NCI-H1105 treated with DMSO at 0.1 percent for 48 hours (cell line): ENCODE data around the gene DUSP16.
"Not testable (repeated sequence)": the region's sequence is repeated elsewhere in the genome, so short reads cannot be mapped to it uniquely, and the experiment has no call there.

ENCODE experiments used
- DNase-seq: peaks from one replicate; lab custom pipeline; 2025; lab: John Stamatoyannopoulos, UW

Gene DUSP16

DNA sequence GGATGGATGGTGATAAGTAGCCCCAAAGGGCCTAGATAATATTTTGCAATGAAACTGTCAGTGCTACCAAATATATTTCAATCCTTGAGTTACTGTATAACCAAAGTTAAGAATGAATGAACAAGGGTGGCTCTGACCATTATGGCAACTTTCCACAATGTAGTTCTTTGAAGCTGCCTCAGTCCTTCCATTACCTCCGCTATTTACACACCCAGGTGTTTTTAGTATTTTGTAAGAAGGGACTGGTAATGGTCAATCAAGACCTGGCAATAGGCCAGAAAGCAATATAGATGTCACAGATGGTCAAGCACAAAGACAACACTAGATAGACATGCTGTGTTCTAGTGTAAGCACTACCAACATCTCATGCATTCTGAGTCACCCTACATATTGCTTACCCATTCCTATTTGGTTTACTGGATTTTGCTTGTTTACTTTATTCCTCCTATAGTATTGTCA lies 16.3 kb downstream of the DUSP16 start:
- peak; percentile 42 for DNase-seq

DNA sequence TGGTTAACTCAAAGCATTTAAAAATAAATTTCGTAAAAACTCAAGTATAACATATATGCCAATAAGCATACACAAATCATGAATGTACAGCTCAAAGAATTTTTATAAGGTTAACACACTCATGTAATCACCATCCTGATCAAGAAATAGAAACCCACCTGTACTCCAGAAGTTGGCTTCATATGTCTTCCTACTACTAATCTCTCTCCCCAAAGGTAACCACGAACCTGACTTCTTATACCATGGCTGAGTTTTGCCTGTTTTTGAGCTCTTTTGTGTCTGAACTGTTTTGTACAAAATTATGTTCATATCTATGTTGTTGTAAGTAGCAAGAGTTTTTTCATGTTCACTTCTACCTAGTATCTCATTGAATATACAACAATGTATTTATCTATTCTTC lies 18.7 kb downstream of the DUSP16 start:
- DNase-seq: no peak

DNA sequence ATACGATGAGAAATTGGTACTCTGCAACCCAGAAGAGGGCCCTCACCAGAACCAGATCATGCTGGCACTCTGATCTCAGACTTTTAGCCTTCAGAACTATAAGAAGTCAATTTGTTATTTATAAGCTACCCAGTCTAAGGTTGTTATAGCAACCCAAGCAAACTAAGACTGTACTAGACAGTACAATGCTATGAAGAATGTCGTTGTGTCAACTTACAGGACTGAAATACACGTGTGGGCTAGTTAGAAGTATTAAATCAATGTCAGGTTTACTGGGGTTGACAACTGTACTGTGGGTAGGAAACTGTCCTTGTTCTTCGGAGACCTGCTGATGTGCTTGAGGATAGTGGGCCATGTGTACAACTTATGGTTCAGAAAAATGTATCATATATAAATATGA lies 19.7 kb downstream of the DUSP16 start:
- DNase-seq: no peak

DNA sequence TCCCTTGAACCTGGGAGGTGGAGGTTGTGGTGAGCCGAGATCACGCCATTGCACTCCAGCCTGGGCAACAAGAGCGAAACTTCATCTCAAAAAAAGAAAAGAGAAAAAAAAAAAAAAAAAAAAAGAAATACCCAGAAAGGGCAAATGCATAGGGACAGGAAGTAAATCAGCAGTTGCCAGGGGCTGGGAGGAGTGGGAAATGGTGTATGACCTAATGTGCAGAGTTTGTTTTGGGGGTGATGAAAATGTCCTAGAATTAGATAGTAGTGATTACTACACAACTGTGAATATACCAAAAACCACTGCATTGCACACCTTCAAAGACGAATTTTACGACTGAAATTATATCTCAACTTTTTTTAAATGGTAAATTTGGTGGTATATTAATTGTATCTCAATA lies 20.4 kb downstream of the DUSP16 start:
- DNase-seq: no peak

DNA sequence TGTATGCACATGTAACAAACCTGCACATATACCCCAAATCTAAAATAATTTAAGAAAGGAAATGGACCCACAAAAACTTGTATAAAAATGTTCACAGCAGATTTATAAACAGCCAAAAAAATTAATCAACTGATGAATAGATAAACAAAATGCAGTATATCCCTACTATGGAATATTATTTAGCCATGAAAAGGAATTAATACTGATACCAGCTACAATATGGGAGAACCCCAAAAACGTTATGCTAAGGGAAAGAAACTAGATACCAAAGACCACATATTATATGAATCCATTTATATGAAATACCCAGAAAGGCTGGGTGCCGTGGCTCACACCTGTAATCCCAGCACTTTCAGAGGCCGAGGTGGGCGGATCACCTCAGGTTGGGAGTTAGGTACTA lies 20.9 kb downstream of the DUSP16 start:
- DNase-seq: no peak

DNA sequence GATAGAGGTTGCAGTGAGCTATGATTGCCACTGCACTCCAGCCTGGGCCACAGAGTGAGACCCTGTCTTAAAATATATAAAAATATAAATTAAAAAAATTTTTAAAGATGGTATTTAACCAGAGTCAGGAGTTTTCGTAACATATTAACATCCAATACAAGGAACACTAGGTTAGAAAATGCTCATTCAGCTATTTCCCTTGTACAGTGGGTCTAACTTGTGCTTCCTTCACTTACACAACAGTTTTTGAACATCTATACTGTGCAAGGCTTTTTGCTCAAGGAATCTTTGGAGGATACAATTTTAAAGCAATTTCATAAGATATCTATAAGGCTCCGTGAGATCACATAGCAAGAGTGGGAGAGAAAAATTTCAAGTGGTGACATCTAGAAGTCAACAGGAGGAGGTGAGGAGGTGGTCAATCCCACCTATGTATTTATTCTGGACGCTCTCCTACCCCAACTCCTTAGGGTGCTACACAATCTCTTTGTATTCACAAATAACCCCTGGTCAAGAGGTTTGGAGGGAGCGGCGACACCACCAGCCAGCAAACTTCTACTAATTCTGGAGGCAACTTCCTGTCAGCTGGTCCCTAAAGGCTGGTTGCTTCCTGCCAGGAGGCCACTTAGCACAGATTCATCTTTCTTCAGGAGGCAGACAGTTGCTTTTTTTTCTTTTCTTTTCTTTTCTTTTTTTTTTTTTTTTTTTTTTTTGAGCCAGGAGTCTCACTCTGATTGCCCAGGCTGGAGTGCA lies 22.2 kb downstream of the DUSP16 start:
- DNase-seq: no peak

DNA sequence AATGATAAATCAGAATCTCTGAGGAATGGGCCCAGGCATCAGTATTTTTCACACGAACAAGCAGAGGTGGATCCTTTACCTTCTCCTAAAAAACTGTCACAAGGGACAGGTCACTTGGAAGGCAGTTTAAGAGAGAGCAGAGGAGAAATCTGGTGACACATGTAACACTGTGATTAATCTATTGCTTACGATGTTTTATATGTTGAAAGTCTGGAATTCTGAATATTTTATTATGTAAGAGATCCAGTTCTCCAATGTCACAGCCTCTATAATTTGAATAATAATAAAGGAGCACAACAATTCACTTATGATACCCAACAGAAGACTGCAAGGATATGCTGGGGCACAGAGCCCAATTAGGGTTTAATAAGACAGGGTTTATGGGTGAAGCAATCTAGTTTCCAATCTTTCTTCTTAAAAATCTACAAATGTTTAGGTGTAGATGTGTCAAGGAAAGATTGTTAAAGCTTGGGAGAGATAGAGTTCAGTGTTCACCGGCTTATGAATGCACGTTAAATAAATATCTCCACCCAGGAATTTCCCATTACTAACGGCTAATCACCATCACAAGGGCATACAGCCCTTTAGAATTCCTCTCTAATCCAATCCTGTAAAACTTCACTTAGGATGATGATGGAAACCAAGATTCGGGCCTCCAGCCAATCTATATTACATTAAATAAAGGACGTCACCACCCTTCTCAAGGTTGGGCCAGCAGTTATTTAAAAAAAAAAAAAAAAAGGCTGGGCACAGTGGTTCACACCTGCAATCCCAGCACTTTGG lies 23.4 kb downstream of the DUSP16 start:
- no peak for DNase-seq

DNA sequence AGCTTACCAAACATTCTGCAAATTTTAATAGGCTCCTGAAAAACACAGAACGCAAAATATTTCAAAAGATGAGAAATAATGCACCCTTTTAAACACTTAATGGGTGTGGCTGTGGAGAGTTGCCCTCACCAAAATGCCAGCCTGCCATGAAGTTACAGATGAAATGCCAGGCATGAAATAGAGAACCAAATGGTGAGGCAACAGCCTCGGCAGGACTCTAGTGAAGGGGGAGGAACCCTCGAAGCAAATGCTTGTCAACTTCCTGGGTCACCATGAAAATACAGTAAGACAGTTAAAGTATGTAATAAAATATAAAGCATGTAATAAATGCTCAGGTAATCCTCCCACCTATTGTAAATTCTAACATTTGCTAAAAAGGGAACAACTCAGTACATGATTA lies 24.1 kb downstream of the DUSP16 start:
- DNase-seq: no peak

DNA sequence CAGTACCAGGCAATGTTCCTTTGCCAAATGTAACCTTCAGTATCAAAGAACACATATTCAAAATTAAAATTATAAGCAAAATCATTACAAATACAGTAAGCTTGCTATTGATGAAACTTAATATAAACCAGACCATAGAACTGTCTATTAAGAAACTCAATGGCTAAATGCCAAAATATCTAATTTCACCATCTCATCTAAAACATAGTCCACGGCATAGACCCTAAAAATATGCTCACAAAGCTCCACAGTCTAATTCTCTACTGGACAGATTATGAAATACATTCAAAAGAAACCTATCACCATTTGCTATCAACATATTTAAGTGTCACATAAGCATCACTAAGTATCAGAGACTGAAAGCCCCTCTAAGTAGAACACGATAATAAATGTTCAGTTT lies 25.2 kb downstream of the DUSP16 start:
- no peak for DNase-seq

DNA sequence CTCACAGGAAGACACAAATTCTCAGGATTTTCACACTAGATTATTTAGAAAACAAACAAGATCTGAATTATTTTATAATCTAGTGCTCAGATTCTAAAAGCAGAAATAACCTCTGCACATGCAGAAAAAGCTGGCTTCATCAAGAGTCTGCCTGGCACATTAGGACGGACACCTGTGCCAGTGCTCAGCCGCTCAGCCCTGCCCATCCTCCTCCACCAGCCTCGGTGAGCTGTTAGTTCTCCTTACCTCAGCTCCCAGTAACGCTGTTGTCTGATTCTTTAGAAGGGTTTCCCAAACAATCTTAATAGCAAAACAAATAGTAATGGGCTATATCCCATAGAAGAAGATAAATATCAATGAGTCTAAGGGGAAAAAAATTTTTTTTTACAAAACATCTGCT lies 27.7 kb downstream of the DUSP16 start:
- peak; percentile 50 for DNase-seq

DNA sequence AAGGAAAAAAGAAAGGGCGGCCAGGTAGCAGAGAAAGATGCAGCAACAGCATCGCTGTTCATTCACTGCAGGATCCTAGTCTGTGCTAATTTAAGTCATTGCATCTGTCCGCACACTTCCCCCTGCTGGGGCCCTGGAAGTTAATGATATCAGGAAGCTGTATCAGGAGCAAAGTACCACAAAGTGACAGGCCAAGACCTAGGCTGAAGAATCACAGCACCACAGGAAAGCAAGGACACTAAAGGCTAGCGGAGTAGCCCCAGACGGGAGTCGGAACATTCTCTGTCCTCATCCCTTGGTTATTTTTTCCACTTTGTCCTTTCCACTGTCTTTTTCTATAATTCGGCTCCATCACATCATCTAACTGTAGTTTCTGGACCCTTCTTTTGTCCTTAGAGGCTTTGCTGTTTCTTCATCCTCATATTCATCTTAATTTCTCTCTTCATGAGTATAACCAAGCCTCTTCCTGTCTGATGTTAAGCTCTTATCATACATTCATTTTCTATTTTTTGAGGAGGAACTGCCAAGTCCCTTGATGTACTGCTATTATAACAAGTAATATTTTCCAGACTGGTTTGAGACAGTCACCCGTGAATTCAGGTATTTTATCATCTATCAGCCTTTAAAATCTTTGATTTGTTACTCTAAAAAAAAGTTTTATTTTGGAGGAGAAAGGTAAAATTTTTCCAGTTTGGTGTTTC lies 28.3 kb downstream of the DUSP16 start:
- DNase-seq: no peak

DNA sequence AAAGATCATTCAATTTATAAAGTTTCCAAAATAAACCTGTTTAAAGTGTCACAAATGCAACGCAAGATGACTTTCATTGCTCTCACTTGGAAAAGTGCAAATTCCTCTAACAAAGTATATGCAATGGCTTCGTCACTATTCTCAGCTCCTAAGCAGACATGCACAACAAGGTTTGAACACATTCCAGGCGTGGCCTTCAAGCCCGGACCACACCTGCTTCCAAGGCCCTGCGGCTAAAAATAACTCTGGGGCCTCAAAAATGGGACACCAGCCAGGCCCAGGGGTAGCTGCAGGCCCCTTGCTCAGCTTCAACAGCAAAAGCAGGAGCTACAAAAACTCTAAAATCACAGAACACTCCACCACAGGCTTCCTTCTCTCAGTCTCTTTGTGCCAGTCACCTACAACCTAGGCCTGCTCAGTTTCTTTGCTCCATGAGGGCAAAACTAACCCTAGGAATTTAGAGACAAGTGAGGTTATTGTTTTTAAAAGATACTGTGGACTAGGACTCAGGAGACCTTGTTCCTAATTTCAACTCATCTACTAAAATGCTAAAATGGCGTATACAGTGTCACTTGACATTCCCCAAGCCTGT lies 29.3 kb downstream of the DUSP16 start:
- peak; percentile 89 for DNase-seq

DNA sequence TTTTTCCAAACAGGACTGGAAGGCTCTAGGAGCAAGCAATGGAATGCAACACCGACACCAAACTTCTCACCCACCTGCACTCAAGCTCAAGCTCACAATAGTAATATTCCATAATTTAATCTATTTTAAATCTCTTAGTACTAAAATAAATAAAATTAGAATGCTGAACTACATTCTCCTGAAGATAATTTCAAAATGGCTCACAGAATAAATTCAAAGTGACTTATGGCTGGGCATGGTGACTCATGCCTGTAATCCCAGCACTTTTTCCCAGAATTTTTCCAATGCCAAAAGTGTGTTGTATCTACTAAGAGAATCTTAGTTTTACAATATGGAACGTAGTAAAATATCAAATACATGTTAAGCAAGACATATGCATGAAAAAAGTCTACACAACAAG lies 31.5 kb downstream of the DUSP16 start:
- no peak for DNase-seq

DNA sequence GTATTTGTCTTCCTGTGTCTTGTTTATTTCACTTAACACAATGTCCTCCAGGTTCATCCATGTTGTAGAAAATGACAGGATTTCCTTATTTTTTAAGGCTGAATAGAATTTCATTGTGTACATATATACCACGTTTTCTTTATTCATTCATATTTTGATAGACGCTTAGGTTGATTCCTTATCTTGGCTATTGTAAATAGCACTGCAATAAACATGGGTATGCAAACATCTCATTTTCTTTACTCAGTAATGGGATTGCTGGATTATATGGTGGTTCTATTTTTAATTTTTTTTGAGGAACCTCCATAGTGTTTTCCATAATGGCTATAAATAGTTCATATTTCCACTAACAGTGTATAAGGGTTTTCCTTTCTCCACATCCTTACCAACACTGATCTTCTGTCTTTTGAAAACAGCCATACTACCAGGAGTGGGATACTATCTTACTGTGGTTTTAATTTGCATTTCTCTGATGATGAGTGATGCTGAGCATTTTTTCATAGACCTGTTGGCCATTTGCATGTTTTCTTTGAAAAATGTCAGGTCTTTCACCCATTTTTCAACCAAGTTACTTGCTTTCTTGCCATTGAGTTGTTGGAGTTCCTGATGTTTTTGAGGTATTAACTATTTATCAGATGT lies 32.8 kb downstream of the DUSP16 start:
- DNase-seq: no peak

DNA sequence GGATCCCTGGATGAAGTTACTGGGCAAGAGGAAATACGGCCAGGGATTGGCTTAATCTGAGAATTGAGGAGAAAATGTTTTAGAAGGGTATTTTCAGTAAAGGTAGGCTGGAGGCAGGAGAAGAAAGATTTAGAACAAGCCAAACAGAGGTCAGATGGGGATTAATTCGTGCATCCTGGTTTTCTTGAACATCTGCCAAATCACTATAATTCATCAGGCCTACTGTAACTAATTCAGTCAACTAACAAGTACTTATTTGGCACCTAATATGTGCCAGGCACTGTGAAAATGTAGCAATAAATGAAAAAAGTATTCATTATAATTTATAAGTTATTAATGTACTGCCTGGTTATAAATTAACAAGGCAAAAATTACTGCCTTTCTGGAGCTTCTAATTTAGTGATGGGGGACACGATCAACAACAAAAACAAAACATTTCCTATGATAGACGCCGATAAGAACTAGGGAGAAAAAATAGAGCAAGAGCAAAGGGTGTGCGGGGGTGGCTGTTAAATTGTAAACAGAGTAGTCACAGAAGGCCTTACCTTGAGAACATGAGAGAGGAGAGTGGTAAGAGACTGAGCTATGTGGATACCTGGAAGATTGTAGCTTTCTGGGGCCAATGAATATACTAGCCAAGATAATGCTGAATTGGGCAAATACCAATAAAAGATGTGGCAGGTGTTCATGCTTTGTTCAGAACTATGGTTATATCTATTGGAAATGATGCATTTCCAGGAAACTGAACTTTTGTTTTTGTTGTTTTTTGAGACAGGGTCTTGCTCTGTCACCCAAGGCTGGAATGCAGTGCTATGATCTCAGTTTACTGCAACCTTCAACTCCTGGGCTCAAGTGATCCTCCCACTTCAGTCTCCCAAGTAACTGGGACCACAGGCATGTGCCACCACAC lies 34.0 kb downstream of the DUSP16 start:
- no peak for DNase-seq

DNA sequence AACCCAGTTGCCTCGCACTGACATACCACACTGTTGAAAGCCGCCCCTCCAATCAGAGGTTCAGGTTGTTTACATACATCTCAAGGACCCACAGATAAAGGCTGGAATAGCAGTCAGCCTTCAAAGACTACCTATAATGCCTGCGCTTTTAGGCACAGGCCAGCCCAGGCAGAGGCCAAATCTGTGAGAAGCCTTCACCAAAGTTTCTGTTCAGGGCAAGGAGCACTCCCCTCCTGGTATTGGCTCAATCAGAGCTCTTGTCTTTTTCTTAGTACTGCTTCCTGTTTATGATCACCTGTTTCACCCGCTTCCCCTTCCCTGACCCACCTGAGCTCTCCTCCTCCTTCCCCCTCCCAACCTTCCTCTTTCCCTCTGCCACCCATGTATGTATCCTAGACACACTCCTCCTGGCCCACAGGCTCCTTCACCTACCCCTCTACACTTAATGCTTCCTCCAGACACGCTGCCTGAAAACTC lies 34.8 kb downstream of the DUSP16 start:
- DNase-seq: no peak

DNA sequence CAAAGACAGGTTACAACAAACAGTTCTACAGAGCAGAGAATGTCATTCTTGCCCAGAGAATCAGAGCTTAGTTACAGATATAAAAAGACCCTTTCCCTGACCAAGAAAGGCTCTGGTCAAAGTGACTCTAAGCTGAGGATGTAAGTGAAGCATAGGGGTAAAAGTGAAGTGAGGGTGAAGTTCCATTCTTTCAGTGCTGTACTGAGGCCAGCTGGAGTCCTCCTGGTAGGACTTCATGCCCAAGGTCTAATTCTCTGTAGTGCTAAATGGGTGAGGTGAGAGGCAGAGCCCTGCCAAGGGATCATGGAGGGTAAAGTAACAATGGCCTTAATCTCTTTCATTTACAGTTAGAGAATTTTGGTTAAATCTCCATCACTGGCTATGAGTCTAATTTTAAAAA lies 38.5 kb downstream of the DUSP16 start:
- DNase-seq: no peak

DNA sequence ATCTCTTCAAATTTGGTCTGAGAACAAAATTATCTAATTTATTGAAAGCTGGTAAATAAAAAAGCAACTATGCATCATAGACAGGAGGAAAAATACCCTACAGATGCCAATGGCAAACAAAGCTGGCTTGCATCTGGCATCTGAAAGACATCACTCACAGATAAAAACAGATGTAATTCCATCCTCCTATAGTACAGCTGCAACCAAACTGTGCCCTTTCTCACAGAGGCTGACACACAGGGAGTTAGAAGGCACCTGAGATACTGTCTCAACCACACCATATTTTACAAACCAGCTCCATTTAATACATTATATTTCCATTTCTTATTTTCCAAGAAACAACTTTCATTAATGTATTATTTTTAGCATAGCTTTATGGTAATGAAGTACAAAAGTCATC lies 39.4 kb downstream of the DUSP16 start:
- DNase-seq: no peak

DNA sequence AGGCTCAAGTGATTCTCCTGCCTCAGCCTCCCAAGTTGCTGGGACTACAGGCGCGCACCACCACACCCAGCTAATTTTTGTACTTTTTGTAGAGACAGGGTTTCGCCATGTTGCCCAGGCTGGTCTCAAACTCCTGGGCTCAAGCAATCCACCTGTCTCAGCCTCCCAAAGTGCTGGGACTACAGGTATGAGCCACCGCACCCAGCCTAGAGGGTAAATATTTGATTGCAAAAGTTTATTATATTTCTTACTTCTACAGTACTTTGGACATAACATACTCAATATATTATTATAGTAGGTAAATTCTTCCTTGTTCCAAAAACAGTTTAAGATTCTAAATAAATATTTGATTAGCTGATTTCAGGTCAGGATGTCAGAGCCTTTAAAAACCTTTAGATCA lies 40.0 kb downstream of the DUSP16 start:
- DNase-seq: not testable (repeated sequence)

DNA sequence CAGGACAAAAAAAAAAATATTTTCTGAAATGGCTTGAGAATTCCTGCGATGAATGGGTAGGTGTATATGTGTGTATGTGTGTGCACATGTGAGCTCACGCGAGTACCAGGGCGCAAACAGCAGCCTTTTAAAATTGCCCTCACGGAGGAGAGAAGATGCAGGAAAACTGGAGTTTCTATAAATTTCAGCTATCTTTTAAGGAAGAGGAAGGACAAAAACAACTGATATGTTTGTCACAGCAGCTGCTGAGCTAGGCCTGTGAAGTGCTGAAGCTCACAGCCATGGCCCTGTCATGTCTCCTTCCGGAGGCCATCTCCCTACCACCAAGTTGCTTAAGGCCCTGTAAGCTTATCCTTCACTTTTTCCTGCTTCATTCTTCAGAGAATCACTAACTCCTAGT lies 40.8 kb downstream of the DUSP16 start:
- no peak for DNase-seq

DNA sequence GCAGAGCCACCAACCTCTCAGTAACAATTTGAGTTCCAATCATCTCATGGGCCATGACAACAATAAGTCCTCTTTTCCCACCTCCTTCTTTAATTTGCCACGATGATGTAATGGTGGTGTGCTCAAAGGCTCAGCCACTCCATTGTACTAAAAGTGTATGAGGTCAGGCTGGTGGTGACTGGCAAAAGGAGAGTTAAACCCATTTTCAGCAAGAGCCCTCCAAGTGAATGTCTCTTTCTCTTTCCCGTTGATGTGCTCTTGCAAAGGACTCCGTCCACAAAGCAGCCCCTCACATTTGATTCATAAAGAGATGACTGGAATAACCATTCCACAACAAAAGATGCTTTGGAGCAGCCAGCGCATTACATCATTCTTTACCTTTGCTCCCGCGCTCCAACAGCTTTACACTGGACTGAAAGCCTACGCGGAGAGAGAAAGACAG lies 41.6 kb downstream of the DUSP16 start:
- DNase-seq: peak; percentile 67
